ENCODE results near the gene EIF4A3. TPM values are rescaled to one million over a fixed set of nuclear protein-coding genes. Genes with fewer than 3 reads are reported as not detected.

EIF4A3 gene
- polyA plus RNA-seq, 1 donor (not counting 4 experiments of a cell fraction or from before 2014, with no cell fraction given): 143 TPM

GRCh38 chr17:80163336-80163735 is 16.4 kb upstream of the EIF4A3 start:
- H3K27ac ChIP-seq (ENCODE audit: control insufficient read depth, insufficient read depth, low read length): no peak overlapping the region
- H3K79me2 ChIP-seq (ENCODE audit: control insufficient read depth, insufficient read depth, low read length): no peaks in the 10 kb centered on the region
- no peak for FAIRE-seq
- no peaks in the 10 kb centered on the region for H3K36me3 ChIP-seq (ENCODE audit: control insufficient read depth in 2 of 2, extremely low read depth in 1 of 2, insufficient read depth in 2 of 2, low read length in 2 of 2)
- H3K4me1 ChIP-seq (ENCODE audit: control insufficient read depth, extremely low read depth, insufficient read depth, low read length): no peaks in the 10 kb centered on the region
- no peak overlapping the region for H3K9ac ChIP-seq (ENCODE audit: control insufficient read depth, extremely low read depth, insufficient read depth, low read length)
- no peak overlapping the region for H3K4me3 ChIP-seq (ENCODE audit: control insufficient read depth in 2 of 3, extremely low read depth in 1 of 3, insufficient read depth in 2 of 3, low read depth in 1 of 3, low read length in 3 of 3)
- dilution Hi-C loops (cut with MboI; ENCODE audit: extremely low pct_ligation_motif_present, low sequenced_read_pairs): no loop called here
- H4K20me1 ChIP-seq (ENCODE audit: control insufficient read depth, extremely low read depth, insufficient read depth, low read length): no peaks in the 10 kb centered on the region
- H3K27me3 ChIP-seq (ENCODE audit: control insufficient read depth, extremely low read depth, insufficient read depth, low read length): no peaks in the 10 kb centered on the region
- TF ChIP-seq EZH2 (IDR thresholded peaks at IDR 0.05; ENCODE audit: low read length): no peak
- no peak for TF ChIP-seq CTCF (optimal IDR thresholded peaks at IDR 0.05 in 1 of 3, IDR thresholded peaks at IDR 0.05 in 1 of 3, conservative IDR thresholded peaks at IDR 0.05 in 1 of 3; ENCODE audit: extremely low read depth in 1 of 3, insufficient read depth in 2 of 3, low read length in 3 of 3)
- no peak overlapping the region for H2AFZ ChIP-seq (ENCODE audit: control insufficient read depth, low read length)
- H3K4me2 ChIP-seq (ENCODE audit: control insufficient read depth, extremely low read depth, insufficient read depth, low read depth, low read length): no peak overlapping the region
- no peak for DNase-seq (ENCODE audit: low read depth, low spot score)
- no peaks in the 10 kb centered on the region for H3K9me3 ChIP-seq (ENCODE audit: control insufficient read depth, low read depth, low read length)
- no peaks in the 10 kb centered on the region for H3K9me1 ChIP-seq (ENCODE audit: control insufficient read depth, extremely low read depth, insufficient read depth, low read length)

- no peak for FAIRE-seq
- H4K20me1 ChIP-seq (ENCODE audit: control insufficient read depth, extremely low read depth, insufficient read depth, low read length): no peaks in the 10 kb centered on the region
- H3K9me1 ChIP-seq (ENCODE audit: control insufficient read depth, extremely low read depth, insufficient read depth, low read length): no peaks in the 10 kb centered on the region
- no peak for TF ChIP-seq CTCF (optimal IDR thresholded peaks at IDR 0.05 in 1 of 3, IDR thresholded peaks at IDR 0.05 in 1 of 3, conservative IDR thresholded peaks at IDR 0.05 in 1 of 3; ENCODE audit: extremely low read depth in 1 of 3, insufficient read depth in 2 of 3, low read length in 3 of 3)
- no peak for TF ChIP-seq EZH2 (IDR thresholded peaks at IDR 0.05; ENCODE audit: low read length)
- no peak overlapping the region for H3K4me3 ChIP-seq (ENCODE audit: control insufficient read depth in 2 of 3, extremely low read depth in 1 of 3, insufficient read depth in 2 of 3, low read depth in 1 of 3, low read length in 3 of 3)
- no peaks in the 10 kb centered on the region for H3K4me1 ChIP-seq (ENCODE audit: control insufficient read depth, extremely low read depth, insufficient read depth, low read length)
- no peaks in the 10 kb centered on the region for H3K9me3 ChIP-seq (ENCODE audit: control insufficient read depth, low read depth, low read length)
- no peak for DNase-seq (ENCODE audit: low read depth, low spot score)
- H3K27ac ChIP-seq (ENCODE audit: control insufficient read depth, insufficient read depth, low read length): no peak overlapping the region
- no peaks in the 10 kb centered on the region for H3K27me3 ChIP-seq (ENCODE audit: control insufficient read depth, extremely low read depth, insufficient read depth, low read length)
- H3K36me3 ChIP-seq (ENCODE audit: control insufficient read depth in 2 of 2, extremely low read depth in 1 of 2, insufficient read depth in 2 of 2, low read length in 2 of 2): no peaks in the 10 kb centered on the region
- no peaks in the 10 kb centered on the region for H3K79me2 ChIP-seq (ENCODE audit: control insufficient read depth, insufficient read depth, low read length)
- no peak overlapping the region for H3K4me2 ChIP-seq (ENCODE audit: control insufficient read depth, extremely low read depth, insufficient read depth, low read depth, low read length)
- dilution Hi-C loops (cut with MboI; ENCODE audit: extremely low pct_ligation_motif_present, low sequenced_read_pairs): no loop called here
- H2AFZ ChIP-seq (ENCODE audit: control insufficient read depth, low read length): no peak overlapping the region
- no peak overlapping the region for H3K9ac ChIP-seq (ENCODE audit: control insufficient read depth, extremely low read depth, insufficient read depth, low read length)
Observed at GRCh38 chr17:80160536-80160935, 13.6 kb upstream of the EIF4A3 start.

All from keratinocyte (primary cell).